Measurements from ENCODE around the gene MAL.

GRCh38 chr2:95075440-95076132 lies 50.1 kb downstream of the MAL start:
- TF ChIP-seq CTCF (conservative IDR thresholded peaks at IDR 0.05) = no peak
- TF ChIP-seq ZFX (IDR thresholded peaks at IDR 0.05) = no peak

All from C4-2B (cell line).